ENCODE measurements around the gene DUSP7.
A peak's percentile ranks its signal among the peaks of the same experiment; 100 is the strongest.

The DUSP7 gene

DNA sequence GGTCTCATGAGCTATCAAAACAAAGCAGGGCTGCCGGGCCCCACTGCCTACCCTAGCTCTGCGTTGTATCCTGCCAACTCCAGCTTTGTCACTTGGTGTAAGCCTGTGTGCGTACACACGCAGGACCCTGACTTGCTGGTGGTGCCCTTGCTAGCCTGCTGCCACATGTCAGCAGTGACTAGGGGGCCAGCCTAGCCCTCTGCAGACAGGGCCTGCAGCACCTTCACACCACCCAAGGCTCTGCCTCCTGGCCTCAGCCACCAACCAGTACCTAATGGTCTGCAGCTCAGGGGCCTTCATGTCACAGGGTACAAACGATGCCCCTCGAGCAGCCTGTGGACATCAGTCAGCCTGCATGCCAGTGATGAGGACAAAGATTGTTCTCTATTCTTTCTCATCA, 30.1 kb upstream of the DUSP7 start:
- DNase-seq = no peak

- peak; percentile 20 to 64 for DNase-seq
Measured at GRCh38 chr3:52085681-52086282, 29.4 kb upstream of the DUSP7 start.

DNA sequence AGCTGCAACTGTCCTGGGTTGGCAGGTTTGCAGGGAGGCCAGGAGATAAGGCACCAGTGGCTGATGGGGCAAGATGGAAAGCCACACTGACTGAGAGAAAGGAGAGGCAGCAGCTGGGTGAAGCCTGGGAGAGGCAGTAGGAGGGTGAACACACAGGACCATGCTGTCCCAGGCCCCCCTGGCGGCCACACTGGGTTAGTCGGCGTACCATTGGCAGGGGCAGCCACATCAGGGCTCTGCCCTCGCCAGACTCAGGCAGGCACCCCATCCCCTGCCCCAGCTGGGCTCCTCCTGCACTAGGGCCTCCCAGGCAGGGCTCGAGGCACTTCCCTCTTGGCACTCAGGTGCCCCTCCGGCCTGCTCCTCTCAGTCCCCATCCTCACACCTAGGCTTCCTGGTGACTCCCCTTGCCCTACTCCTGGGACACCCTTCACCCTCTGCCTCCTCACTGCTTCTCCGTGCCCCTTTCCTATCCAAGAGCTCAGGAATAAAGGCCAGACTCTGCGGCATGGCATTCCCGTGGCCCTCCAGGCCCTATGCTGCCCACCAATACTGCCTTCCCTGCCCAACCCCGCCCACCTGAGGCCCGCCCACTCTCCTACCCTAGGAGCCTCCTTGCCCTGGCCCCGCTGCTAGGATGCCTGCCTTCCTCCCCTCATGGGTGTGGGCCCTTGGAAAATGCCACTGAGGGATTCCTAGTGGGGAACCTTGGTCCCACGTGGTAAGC, 28.7 kb upstream of the DUSP7 start:
- no peak for DNase-seq

DNA sequence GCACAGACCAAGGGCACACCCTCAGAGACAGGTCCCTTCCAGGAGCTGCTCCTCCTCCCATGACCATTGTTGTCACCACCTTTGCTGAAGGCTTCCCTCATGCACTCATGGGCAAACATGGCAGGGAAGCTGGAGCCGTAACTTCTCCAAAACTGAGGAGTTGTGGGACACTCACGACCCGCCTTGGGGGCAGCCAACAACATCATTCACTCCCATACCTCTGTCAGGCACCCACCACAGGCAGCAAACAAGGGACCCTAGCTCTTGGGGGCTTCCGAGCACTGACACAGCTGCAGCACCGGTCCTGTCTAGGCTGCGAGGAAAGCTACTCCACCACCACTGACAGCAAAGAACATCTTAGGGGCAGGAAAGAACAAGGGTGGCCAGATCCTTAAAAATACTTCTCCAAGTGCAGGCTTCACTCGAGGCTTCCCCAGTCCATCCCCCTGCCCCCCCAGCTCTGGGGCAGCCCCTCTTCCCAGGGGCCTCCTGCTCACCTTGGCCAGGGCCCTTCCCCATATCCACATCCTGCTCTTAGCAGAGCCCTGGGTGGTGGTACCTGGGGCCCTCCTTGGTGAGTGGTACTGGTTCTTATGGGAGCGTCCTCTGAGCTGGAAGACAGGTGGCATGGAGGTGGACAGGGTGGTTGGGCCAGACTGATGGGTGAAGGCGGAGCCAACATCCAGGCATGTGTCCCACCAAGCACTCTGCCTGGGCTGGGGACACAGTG, 28.0 kb upstream of the DUSP7 start:
- no peak for DNase-seq

GRCh38 chr3:52083556-52084087, 27.3 kb upstream of the DUSP7 start:
- DNase-seq = no peak

- no peak for DNase-seq
Measured at GRCh38 chr3:52082951-52083350, 26.6 kb upstream of the DUSP7 start.

GRCh38 chr3:52080830-52081719, 24.7 kb upstream of the DUSP7 start:
- DNase-seq = no peak

- no peak for DNase-seq
Measured at GRCh38 chr3:52079958-52080357, 23.6 kb upstream of the DUSP7 start.

DNA sequence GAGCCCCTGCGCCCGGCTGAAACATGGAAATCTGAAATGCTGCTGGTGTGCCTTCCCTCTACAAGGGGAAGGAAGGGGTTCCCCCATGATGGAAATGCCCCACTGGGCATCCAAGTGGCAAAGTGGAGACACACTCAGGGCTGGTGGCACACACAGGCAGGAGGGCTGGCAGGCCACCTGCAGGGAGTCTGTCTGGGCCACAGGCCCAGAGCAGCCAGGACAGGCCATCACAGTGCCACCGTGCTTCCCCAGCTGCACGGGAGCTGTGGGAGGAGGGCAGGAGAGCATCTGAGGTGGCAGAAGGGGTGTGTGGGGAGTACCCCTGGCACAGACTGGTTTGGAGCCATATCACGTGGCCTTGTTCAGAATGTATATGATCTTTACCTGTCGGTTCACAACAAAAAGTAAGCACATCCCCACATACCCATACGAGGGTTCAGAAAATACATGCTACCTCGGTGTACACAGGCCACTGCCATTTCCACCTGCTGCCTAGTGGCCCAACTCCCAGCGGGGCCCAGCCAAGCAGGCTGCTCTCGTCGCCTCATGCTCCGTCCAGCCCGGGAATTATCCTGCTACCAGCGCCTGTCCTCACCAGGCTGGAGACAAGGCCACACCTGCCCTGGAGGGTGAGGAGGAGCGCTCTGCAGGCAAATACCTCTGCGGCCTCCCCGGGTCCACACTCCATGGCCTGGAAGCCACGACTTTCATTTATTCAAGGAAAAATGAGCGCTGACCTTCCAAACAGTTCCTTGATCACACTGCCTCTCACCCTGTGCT, 22.6 kb upstream of the DUSP7 start:
- no peak for DNase-seq

DNA sequence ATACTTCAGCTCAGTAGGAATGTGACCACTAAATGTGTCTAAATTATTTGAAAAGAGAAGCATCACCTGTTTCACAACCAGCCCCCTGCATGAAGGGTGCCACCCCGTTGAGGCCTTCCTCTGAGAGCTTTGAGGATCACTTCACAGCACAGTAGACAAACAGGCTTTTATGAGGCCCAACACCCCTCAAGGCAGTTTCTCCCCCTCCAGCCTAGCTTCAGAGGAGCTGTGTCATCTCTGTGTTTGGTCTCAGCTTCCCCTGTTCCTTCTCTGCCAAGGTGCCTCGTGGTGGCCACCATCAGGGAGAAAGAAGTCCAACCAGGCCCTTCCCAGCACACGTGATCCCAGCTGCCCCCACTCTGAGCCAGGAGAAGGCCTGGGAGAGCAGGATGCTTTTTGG, 21.6 kb upstream of the DUSP7 start:
- no peak for DNase-seq

DNA sequence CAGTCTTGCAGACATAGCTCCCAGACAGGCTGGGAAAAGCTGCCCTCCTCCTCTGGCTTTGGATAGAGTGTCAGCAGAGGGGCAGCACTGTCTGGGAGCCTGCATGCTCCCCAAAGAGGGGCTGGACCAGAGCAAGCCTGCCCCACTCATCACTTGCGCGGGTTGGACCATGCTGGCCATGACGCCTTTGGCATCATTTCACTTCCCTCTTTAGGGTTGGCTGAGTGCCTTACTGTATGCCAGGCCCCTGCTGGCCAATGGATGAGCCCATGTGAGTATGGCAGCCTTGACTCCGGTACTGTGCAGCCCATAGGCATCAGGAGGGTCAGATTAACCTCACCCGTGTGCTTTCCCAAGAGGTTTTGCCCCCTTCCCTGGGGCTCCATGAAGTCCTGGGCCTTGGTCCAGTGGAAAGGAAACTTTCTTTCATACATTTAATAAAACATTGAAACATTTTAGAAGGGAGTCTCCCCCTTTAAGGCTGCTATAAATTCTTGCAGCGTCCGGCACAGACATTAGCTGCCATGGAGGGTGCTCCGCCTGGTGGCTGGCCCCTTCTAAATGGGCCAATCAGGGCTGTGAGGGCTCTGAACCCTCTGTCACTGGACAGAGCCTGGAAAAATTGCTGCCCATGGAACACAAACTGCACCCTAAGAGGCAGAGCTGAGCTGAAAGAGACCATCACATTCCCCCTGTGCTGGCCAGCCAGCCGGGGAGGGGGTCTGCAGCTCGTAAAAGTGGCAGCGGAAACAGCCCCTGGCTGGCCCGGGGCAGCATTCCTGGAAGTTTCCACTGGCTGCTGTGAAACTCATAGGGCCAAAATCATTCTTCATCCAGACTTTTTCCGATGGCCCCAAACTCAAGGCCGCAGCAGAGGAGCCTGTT, 20.8 kb upstream of the DUSP7 start:
- DNase-seq = peak in 1 of 2 donors; percentile 12

- peak; percentile 41 to 62 for DNase-seq
Measured at GRCh38 chr3:52073490-52073889, 17.1 kb upstream of the DUSP7 start.

DNA sequence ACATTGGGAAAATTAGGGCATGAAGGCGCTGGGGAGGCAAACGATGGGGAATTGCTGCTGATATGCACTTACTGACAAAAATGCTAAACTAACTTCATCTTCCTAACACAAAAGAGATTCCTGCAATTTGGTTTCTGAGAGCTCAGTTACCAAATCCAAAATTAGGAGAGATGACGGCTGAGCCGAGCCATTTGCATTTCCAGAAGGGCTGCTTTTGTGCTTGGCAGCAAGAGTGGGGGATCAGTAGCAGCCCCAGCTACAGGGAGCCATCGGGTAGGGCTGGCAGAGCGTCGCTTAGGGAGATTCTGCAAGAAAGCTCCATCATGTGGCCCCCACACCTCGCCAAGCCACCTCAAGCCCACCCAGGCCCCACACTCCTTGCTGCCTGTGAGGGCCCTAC, 16.1 kb upstream of the DUSP7 start:
- no peak for DNase-seq

- no peak for DNase-seq
Measured at GRCh38 chr3:52072020-52072419, 15.6 kb upstream of the DUSP7 start.

GRCh38 chr3:52070724-52071621, 14.6 kb upstream of the DUSP7 start:
- peak; percentile 60 to 72 for DNase-seq

- no peak for DNase-seq
Measured at GRCh38 chr3:52069855-52070254, 13.5 kb upstream of the DUSP7 start.

- DNase-seq = no peak
Measured at GRCh38 chr3:52069135-52069534, 12.8 kb upstream of the DUSP7 start.

GRCh38 chr3:52068730-52069129, 12.4 kb upstream of the DUSP7 start:
- DNase-seq = no peak

DNA sequence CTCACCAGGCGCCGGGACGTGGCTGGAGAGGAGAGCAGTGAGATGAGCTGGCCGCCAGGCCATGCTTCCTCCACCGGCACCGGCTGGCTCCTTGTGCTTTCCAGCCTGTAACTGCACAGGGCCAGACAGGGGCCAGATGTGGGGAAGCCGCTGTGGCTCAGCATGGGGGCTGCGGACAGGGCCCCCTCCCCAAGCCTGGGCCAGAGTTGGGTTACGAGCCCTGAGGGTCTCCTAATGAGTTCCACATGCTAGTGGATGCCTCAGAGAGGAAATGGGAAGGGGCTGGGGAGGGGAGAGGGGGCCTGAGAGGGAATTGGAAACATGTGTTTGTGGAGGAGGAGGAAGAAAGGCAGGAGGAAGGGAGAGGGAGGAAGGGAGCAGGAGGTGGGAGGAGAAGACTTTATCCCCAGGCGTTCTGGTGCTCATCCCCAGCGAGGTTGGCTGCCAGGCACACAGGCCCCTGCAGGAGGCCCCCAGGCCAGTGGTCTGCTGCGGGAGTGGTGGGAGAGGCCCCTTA, 11.7 kb upstream of the DUSP7 start:
- no peak for DNase-seq

- DNase-seq = peak; percentile 66 to 88
Measured at GRCh38 chr3:52067526-52067925, 11.2 kb upstream of the DUSP7 start.

Measured in inflammatory macrophage treated with lipopolysaccharide for 1 hour (primary cell).